Panc1 (cell line): Measurements from ENCODE around the gene CPZ. TPM values are rescaled to one million over a fixed set of nuclear protein-coding genes. Genes with fewer than 3 reads are reported as not detected.

Experiments used
- ATAC-seq: fragments of 200-7000 bp; cut with Tn5 transposase; 2 replicates; pipeline ENCODE4 v1.9.1; 2020; ENCODE audit warnings: mild to moderate bottlenecking, moderate library complexity
- BruUV-seq: library from RNA; stranded (reverse); fragments of 400-500 nt; replicated peaks from 2 replicates; lab custom pipeline; 2021; lab: Mats Ljungman, UMichigan
- CTCF ChIA-PET: fragments of 300-600 bp; sonication (Branson Sonifier 250); formaldehyde crosslinking; loops from one replicate; lab custom pipeline; 2022; ENCODE audit warnings: antibody characterized with exemption; lab: Charles Lee
- POLR2A ChIA-PET: fragments of 300-600 bp; sonication (Branson Sonifier 250); formaldehyde crosslinking; loops from one replicate; lab custom pipeline; 2022; ENCODE audit warnings: antibody characterized with exemption; lab: Charles Lee
- DNase-seq: peaks from one replicate; pipeline ENCODE4 v3.0.0-alpha.2; 2010; ENCODE audit warnings: low read depth, low spot score
- H3K27ac ChIP-seq: 2 replicates; pipeline ENCODE4 v1.5.1; 2011; ENCODE audit warnings: mild to moderate bottlenecking, low read length, inconsistent platforms
- H3K27me3 ChIP-seq: fragments of 200-500 bp; sonication (Bioruptor generic); 2 replicates; pipeline ENCODE4 v1.6.0; 2014; ENCODE audit warnings: low read length, inconsistent platforms; ENCODE audit not compliant: control insufficient read depth, insufficient read depth
- H3K36me3 ChIP-seq: fragments of 200-500 bp; sonication (Bioruptor generic); 2 replicates; pipeline ENCODE4 v1.5.1; 2014; ENCODE audit warnings: inconsistent platforms, mild to moderate bottlenecking, low read length, moderate library complexity; ENCODE audit not compliant: control insufficient read depth, insufficient read depth
- H3K4me1 ChIP-seq: 2 replicates; pipeline ENCODE4 v1.5.1; 2011; ENCODE audit warnings: inconsistent platforms, mild to moderate bottlenecking, low read length, moderate library complexity; ENCODE audit not compliant: control insufficient read depth, insufficient read depth
- H3K4me3 ChIP-seq, 2 experiments: 2 replicates each; pipeline ENCODE4 v1.5.1; 2011 to 2012; ENCODE audit warnings: low read depth in 2 of 2, low read length in 2 of 2, mild to moderate bottlenecking in 2 of 2, inconsistent platforms in 1 of 2, moderate library complexity in 1 of 2
- H3K9me3 ChIP-seq: fragments of 200-500 bp; sonication (Bioruptor generic); 2 replicates; pipeline ENCODE4 v1.5.1; 2014; ENCODE audit warnings: low read depth, mild to moderate bottlenecking, inconsistent platforms, low read length, moderate library complexity; ENCODE audit not compliant: control insufficient read depth, insufficient read depth
- CTCF ChIP-seq: fragments of 450-650 bp; IDR thresholded peaks from 2 replicates; pipeline ENCODE4 v1.5.1; 2017; ENCODE audit warnings: mild to moderate bottlenecking
- POLR2AphosphoS5 ChIP-seq: IDR thresholded peaks from 2 replicates; pipeline ENCODE4 v1.6.1; 2012; ENCODE audit warnings: mild to moderate bottlenecking, low read depth, low read length, moderate library complexity
- REST ChIP-seq, 2 experiments: IDR thresholded peaks; 2 replicates each; pipeline ENCODE4 v1.6.1; 2011 to 2012; ENCODE audit warnings: low read depth in 2 of 2, control low read depth in 1 of 2, low read length in 1 of 2, mild to moderate bottlenecking in 1 of 2, moderate library complexity in 1 of 2; ENCODE audit not compliant: insufficient read depth in 1 of 2
- SIN3A ChIP-seq: IDR thresholded peaks from 2 replicates; pipeline ENCODE4 v1.6.1; 2012; ENCODE audit warnings: low read depth, mild to moderate bottlenecking, low read length, moderate library complexity, borderline replicate concordance; ENCODE audit not compliant: insufficient read depth
- TCF7L2 ChIP-seq: IDR thresholded peaks from 2 replicates; pipeline ENCODE4 v1.6.1; 2011; ENCODE audit warnings: mild to moderate bottlenecking, low read depth, low read length, inconsistent platforms
- in situ Hi-C: cut with HindIII; loops from 2 replicates; pipeline ENCODE4 v1.10.0; 2016; ENCODE audit warnings: low sequenced_read_pairs, low pct_unique_long_range_greater_than_20kb
- intact Hi-C: fragments of 100-400 bp; cut with micrococcal nuclease; formaldehyde crosslinking; loops from one replicate; pipeline ENCODE4 v1.10.0; 2022; ENCODE audit not compliant: unreplicated experiment
- total RNA-seq: library from RNA; stranded (reverse); gene quantifications from one replicate; pipeline ENCODE4 v1.2.1, GENCODE V29; 2021; ENCODE audit not compliant: unreplicated experiment

CPZ gene
- total RNA-seq, 1 experiment from 2014 or later: 0.15 TPM

GRCh38 chr4:8664031-8664805 lies 71.7 kb downstream of the CPZ start:
- POLR2A ChIA-PET: no interaction called here
- Histone ChIP-seq H3K9me3 (no peaks in the 10 kb centered on the region), H3K36me3 (no peaks in the 10 kb centered on the region), H3K27me3 (peaks cover 9% of the 10 kb centered on the region), H3K27ac (no peak overlapping the region), H3K4me1 (no peaks in the 10 kb centered on the region), H3K4me3 (no peak overlapping the region)
- TF ChIP-seq CTCF (no peak), POLR2AphosphoS5 (no peak), REST (IDR thresholded peaks at IDR 0.05; ENCODE audit: insufficient read depth in 1 of 2, low read depth in 2 of 2, low read length in 1 of 2) (no peak), TCF7L2 (no peak), SIN3A (no peak)
- no TSS peak for BruUV-seq
- DNase-seq (no peak), ATAC-seq (no peak)
- in situ Hi-C loops: no loop called here
- CTCF ChIA-PET: no interaction called here
- intact Hi-C loops: no loop called here

- intact Hi-C loops: no loop called here
- in situ Hi-C loops: no loop called here
- ChIA-PET CTCF (no interaction called here), POLR2A (no interaction called here)
- BruUV-seq: no TSS peak
- ATAC-seq (no peak), DNase-seq (no peak)
- TF ChIP-seq SIN3A: no peak
- TF ChIP-seq REST (IDR thresholded peaks at IDR 0.05; ENCODE audit: insufficient read depth in 1 of 2, low read depth in 2 of 2, low read length in 1 of 2): no peak
- no peak for TF ChIP-seq POLR2AphosphoS5
- no peak for TF ChIP-seq CTCF
- TF ChIP-seq TCF7L2: no peak
- no peaks in the 10 kb centered on the region for H3K9me3 ChIP-seq
- no peak overlapping the region for H3K27ac ChIP-seq
- H3K4me1 ChIP-seq: no peaks in the 10 kb centered on the region
- peaks cover 9% of the 10 kb centered on the region for H3K27me3 ChIP-seq
- no peaks in the 10 kb centered on the region for H3K36me3 ChIP-seq
- H3K4me3 ChIP-seq: no peak overlapping the region
Measured at GRCh38 chr4:8664976-8665375, 72.4 kb downstream of the CPZ start.
